Progenitor cell of endocrine pancreas (in vitro differentiated cells): Measurements from ENCODE around the gene B2M. TPM values are rescaled to one million over a fixed set of nuclear protein-coding genes. Genes with fewer than 3 reads are reported as not detected.

ENCODE experiments used
- DNase-seq: peaks from one replicate; pipeline ENCODE4 v3.0.0; 2021; ENCODE audit warnings: low spot score; ENCODE audit not compliant: unreplicated experiment
- H3K27ac Mint-ChIP-seq: 2 replicates; pipeline ENCODE4 v1.8.0; 2021; ENCODE audit warnings: mild to moderate bottlenecking, moderate library complexity, mixed read lengths
- H3K27me3 Mint-ChIP-seq: 2 replicates; pipeline ENCODE4 v1.8.0; 2021; ENCODE audit warnings: mixed read lengths
- H3K36me3 Mint-ChIP-seq: 2 replicates; pipeline ENCODE4 v1.8.0; 2022; ENCODE audit warnings: mixed read lengths; ENCODE audit not compliant: insufficient read depth
- H3K4me1 Mint-ChIP-seq: 2 replicates; pipeline ENCODE4 v1.8.0; 2021; ENCODE audit warnings: low read depth, mixed read lengths
- H3K4me3 Mint-ChIP-seq: 2 replicates; pipeline ENCODE4 v1.8.0; 2021; ENCODE audit warnings: low read depth, mild to moderate bottlenecking, moderate library complexity, mixed read lengths
- H3K9me3 Mint-ChIP-seq: 2 replicates; pipeline ENCODE4 v1.8.0; 2021; ENCODE audit warnings: low read depth, mixed read lengths
- total RNA-seq: library from RNA; stranded (reverse); gene quantifications from 2 replicates; pipeline ENCODE4 v1.2.1, GENCODE V29; 2021
- TF ChIP-seq, protein P1 (sequence below): fragments of 200-600 bp; sonication (generic); IDR thresholded peaks from one replicate; pipeline ENCODE4 v1.5.0; 2021; ENCODE audit warnings: antibody characterized with exemption, mild to moderate bottlenecking; ENCODE audit not compliant: unreplicated experiment

B2M gene
- total RNA-seq, 1 donor from 2014 or later: 133 TPM

DNA sequence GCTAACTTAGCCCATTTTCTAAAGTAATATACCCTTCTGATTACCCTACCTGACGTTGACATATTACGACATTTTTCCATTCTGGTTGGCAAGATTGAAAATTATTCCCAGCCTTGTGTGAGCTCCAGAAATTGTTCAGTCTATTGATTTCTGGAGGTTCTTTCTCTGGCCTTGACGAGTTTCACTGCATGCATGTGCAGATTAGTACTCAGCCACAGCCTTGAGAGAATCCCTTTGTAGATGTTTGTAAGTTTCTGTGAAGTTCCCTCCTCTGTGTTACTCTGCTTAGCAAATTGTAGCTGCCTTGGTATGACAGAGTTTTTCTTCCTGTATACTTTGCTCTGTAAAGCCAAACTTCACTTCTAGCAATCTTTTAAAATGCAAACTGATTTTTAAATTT lies 52.5 kb downstream of the B2M start:
- H3K36me3 Mint-ChIP-seq: no peaks in the 10 kb centered on the region
- peaks cover 7% of the 10 kb centered on the region for H3K9me3 Mint-ChIP-seq
- H3K4me1 Mint-ChIP-seq: no peaks in the 10 kb centered on the region
- TF ChIP-seq, protein P1, sequence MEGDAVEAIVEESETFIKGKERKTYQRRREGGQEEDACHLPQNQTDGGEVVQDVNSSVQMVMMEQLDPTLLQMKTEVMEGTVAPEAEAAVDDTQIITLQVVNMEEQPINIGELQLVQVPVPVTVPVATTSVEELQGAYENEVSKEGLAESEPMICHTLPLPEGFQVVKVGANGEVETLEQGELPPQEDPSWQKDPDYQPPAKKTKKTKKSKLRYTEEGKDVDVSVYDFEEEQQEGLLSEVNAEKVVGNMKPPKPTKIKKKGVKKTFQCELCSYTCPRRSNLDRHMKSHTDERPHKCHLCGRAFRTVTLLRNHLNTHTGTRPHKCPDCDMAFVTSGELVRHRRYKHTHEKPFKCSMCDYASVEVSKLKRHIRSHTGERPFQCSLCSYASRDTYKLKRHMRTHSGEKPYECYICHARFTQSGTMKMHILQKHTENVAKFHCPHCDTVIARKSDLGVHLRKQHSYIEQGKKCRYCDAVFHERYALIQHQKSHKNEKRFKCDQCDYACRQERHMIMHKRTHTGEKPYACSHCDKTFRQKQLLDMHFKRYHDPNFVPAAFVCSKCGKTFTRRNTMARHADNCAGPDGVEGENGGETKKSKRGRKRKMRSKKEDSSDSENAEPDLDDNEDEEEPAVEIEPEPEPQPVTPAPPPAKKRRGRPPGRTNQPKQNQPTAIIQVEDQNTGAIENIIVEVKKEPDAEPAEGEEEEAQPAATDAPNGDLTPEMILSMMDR: no peak
- H3K4me3 Mint-ChIP-seq: no peak overlapping the region
- H3K27me3 Mint-ChIP-seq: peaks cover 26% of the 10 kb centered on the region
- no peak overlapping the region for H3K27ac Mint-ChIP-seq
- DNase-seq: no peak

DNA sequence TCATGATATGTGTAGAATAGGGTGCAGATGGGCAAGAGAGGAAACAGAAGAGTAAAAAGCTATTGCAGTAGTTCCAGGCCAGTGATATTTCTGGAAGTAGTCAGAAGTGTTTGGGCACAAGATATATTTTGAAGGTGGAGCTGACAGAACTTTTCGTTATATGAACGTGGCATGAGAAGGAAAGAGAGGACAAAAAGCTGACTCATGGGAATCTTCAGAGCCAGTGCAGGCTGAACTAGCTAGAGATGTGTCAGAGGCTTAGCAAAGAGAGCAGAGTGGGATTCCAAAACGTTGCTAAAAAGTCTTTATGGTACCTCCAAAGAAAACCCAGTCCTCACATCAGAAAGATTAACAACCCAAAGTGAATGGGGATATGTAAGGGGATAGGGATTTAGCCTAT lies 53.7 kb downstream of the B2M start:
- Mint-ChIP-seq H3K36me3 (no peaks in the 10 kb centered on the region), H3K4me1 (no peaks in the 10 kb centered on the region), H3K27me3 (peaks cover 16% of the 10 kb centered on the region), H3K4me3 (no peak overlapping the region), H3K27ac (no peak overlapping the region), H3K9me3 (peaks cover 10% of the 10 kb centered on the region)
- no peak for DNase-seq
- TF ChIP-seq, protein P1: no peak

Other genes with a start within 250 kb of the B2M start
- 75.8 and 81.7 TPM in 2 replicates for gene EIF3J, start 174.4 kb upstream of the B2M start, total RNA-seq
- gene SPG11, start 47.9 kb upstream of the B2M start, total RNA-seq: 90.6 and 96.4 TPM in 2 replicates
- 0.73 TPM in 1 of 2 replicates, not detected in the other for gene PATL2, start 194 bp upstream of the B2M start, total RNA-seq
- 12.1 and 18.2 TPM in 2 replicates for gene TRIM69, start 25.0 kb downstream of the B2M start, total RNA-seq
- not detected in 2 replicates for gene TERB2, start 245.2 kb downstream of the B2M start, total RNA-seq